ENCODE data around the gene CDK5RAP2.

DNA sequence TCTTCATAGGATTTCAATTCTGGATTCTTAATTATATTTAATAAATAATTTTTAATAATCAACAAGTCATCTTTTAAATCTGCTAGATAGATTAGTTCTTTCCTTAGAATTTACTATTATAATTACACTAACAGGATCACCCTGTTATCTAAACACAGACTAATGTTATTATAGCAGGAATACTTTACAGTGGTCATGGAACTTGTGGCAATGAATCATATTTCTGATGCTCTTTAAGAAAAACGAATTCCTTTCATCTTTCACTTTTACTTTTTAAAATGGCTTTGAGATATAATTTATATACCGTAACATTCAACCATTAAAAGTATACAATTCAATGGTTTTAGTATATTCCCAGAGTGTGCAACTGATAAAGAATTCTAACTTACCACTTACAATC lies 29.7 kb upstream of the CDK5RAP2 start:
- TF ChIP-seq, protein P1, sequence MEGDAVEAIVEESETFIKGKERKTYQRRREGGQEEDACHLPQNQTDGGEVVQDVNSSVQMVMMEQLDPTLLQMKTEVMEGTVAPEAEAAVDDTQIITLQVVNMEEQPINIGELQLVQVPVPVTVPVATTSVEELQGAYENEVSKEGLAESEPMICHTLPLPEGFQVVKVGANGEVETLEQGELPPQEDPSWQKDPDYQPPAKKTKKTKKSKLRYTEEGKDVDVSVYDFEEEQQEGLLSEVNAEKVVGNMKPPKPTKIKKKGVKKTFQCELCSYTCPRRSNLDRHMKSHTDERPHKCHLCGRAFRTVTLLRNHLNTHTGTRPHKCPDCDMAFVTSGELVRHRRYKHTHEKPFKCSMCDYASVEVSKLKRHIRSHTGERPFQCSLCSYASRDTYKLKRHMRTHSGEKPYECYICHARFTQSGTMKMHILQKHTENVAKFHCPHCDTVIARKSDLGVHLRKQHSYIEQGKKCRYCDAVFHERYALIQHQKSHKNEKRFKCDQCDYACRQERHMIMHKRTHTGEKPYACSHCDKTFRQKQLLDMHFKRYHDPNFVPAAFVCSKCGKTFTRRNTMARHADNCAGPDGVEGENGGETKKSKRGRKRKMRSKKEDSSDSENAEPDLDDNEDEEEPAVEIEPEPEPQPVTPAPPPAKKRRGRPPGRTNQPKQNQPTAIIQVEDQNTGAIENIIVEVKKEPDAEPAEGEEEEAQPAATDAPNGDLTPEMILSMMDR (IDR thresholded peaks at IDR 0.05): no peak
- TF ChIP-seq EP300 (IDR thresholded peaks at IDR 0.05): no peak
